ENCODE measurements around the gene SLC46A3.
"Not testable (repeated sequence)": the region's sequence is repeated elsewhere in the genome, so short reads cannot be mapped to it uniquely, and the experiment has no call there.

Gene SLC46A3

GRCh38 chr13:28699246-28699645, 19.5 kb downstream of the SLC46A3 start:
- no peak for DNase-seq
- in situ Hi-C loops (cut with HindIII; ENCODE audit: low pct_ligation_motif_present, low pct_unique_long_range_greater_than_20kb, low sequenced_read_pairs): no loop called here

GRCh38 chr13:28697441-28697840, 21.3 kb downstream of the SLC46A3 start:
- in situ Hi-C loops (cut with HindIII; ENCODE audit: low pct_ligation_motif_present, low pct_unique_long_range_greater_than_20kb, low sequenced_read_pairs): no loop called here
- DNase-seq: no peak

DNA sequence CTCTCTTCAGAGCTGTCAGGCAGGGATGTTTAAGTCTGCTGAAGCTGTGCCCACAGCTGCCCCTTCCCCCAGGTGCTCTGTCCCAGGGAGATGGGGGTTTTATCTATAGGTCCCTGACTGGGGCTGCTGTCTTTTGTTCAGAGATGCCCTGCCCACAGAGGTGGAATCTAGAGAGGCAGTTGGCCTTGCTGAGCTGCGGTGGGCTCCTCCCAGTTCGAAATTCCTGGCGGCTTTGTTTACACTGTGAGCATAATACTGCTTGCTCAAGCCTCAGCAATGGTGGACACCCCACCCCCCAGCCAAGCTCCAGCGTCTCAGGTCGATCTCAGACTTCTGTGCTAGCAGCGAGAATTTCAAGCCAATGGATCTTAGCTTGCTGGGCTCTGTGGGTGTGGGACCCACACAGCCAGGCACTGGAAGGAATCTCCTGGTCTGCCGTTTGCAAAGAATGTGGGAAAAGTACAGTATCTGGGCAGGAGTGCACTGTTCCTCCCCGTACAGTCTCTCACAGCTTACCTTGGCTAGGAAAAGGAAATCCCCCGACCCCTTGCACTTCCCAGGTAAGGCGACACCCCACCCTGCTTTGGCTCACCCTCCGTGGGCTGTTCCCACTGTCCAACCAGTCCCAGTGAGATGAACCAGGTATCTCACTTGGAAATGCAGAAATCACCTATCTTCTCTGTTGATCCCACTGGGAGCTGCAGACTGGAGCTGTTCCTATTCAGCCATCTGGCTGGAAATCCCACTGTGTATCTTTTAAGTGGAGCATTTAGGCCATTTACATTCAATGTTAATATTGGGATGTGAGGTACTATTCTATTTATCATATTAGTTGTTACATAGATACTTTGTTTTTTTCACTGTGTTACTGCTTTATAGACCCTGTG, 24.9 kb downstream of the SLC46A3 start:
- DNase-seq; in situ Hi-C loops (cut with HindIII; ENCODE audit: low pct_ligation_motif_present, low pct_unique_long_range_greater_than_20kb, low sequenced_read_pairs): not testable (repeated sequence)

- no peak for DNase-seq
- in situ Hi-C loops (cut with HindIII; ENCODE audit: low pct_ligation_motif_present, low pct_unique_long_range_greater_than_20kb, low sequenced_read_pairs): no loop called here
Observed at GRCh38 chr13:28685892-28686291, 32.9 kb downstream of the SLC46A3 start.

DNA sequence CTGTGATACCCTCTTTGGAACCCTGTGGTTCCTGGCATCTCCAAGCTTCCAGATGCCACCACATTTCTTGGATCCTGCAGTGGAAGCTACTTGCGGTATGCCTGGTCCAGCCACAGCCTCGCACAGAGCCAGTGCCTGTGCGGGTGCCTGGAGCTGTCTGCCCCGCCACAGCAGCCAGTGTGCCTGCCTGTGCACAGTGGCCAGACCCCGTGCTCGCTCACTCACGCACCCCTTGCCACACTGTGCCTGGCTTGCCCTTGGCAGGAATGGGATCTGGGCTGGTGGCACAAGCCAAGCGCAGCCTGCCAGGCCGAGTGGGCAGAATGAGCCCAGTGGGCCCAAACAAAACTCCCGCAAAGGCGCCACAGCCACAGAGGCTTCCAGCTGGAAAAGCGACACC, 33.7 kb downstream of the SLC46A3 start:
- in situ Hi-C loops (cut with HindIII; ENCODE audit: low pct_ligation_motif_present, low pct_unique_long_range_greater_than_20kb, low sequenced_read_pairs): no loop called here
- no peak for DNase-seq

DNA sequence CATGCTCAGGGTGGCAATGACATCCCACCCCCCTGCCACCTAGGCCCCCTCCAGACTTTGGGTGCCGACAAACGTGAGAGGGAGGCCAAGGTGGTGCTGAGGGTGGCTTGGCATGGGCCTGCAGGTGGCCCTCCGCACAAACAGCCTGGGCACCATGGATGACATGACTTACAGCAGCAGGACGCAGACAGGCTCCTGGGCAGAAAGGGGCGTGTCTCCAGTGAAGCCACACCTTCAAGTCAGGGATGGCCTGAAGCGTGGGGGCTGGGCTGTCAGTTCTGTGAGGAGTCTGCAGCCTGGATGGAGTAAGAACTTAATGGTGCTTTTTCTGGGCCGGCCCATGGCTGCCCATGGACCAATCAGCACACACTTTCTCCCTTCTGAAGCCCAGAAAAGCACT, 34.5 kb downstream of the SLC46A3 start:
- in situ Hi-C loops (cut with HindIII; ENCODE audit: low pct_ligation_motif_present, low pct_unique_long_range_greater_than_20kb, low sequenced_read_pairs): no loop called here
- DNase-seq: no peak

- in situ Hi-C loops (cut with HindIII; ENCODE audit: low pct_ligation_motif_present, low pct_unique_long_range_greater_than_20kb, low sequenced_read_pairs); DNase-seq: not testable (repeated sequence)
Observed at GRCh38 chr13:28683169-28683568, 35.6 kb downstream of the SLC46A3 start.

DNA sequence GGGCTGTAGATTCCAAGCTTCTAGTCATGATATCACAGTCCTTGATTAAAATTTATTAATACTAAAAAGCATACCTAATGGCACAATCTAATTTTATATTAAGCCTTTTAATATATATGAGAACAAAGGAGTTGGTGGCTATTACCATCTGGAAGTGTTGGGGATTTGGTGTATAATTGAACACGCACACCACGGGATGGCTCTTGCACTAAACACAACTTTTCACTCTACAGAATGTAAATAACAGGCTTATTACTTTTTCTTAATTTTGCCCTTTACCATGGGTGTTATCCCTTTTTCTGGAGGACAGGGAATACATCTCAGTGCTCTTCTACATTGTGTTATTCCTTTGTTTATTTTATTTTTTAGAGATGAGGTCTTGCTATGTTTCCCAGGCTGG, 38.2 kb downstream of the SLC46A3 start:
- DNase-seq: no peak
- in situ Hi-C loops (cut with HindIII; ENCODE audit: low pct_ligation_motif_present, low pct_unique_long_range_greater_than_20kb, low sequenced_read_pairs): no loop called here

DNA sequence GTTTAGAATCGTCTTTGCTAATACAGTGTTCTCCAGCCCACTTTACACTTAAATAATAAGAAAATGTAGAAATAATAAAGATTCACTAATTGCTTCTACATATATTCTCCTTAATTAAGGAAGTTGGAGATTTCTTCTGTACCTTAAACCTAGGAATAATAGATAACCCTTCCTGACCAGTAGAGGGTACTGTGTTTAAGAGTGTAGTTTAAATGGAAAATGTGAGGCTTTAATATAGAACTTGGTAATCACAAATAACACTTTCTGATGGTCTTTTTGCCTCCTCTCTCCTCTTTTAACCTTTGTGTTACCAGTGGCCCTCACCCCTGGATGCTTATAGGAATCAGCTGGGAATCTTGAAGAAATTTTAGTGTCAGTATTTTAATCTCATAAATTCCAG, 39.1 kb downstream of the SLC46A3 start:
- in situ Hi-C loops (cut with HindIII; ENCODE audit: low pct_ligation_motif_present, low pct_unique_long_range_greater_than_20kb, low sequenced_read_pairs): no loop called here

GRCh38 chr13:28678809-28679208, 40.0 kb downstream of the SLC46A3 start:
- DNase-seq: no peak
- in situ Hi-C loops (cut with HindIII; ENCODE audit: low pct_ligation_motif_present, low pct_unique_long_range_greater_than_20kb, low sequenced_read_pairs): no loop called here

More for the DNA sequence above, 39.1 kb downstream of the SLC46A3 start:
- DNase-seq: peak; percentile 29

DNA sequence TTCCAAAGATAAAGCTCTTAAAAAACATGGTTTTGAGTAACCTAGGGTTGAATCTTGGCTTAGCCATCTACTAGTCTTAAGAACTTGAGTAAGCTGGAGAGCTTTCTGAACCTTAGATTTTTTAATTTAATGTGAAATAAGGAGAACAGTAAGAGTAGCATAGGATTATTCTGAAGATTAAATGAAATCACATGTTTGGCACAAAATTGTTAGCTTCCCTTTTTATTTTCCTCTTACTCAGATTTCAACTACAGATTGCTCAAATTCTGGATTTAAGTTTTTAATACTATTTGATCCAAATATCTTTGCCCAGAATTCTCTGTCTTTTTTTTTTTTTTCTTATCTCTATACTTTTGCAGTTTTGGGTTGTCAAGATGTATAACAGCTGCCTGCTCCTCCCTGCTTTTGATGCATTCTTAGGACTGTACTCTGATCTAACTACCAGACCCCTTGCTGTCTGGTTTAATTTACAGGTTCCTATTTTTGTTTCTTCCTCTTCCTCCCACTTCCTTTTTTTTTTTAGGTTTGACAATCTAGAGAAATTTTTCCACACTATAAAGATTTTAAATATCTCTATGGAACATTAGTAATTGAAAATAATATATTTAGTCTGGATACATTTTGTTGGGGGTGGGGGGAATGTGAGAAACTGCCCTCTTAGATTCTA, 47.5 kb downstream of the SLC46A3 start:
- no peak for DNase-seq
- in situ Hi-C loops (cut with HindIII; ENCODE audit: low pct_ligation_motif_present, low pct_unique_long_range_greater_than_20kb, low sequenced_read_pairs): no loop called here

GRCh38 chr13:28666897-28667488, 51.8 kb downstream of the SLC46A3 start:
- in situ Hi-C loops (cut with HindIII; ENCODE audit: low pct_ligation_motif_present, low pct_unique_long_range_greater_than_20kb, low sequenced_read_pairs): no loop called here
- DNase-seq: no peak

- DNase-seq: peak; percentile 65
- in situ Hi-C loops (cut with HindIII; ENCODE audit: low pct_ligation_motif_present, low pct_unique_long_range_greater_than_20kb, low sequenced_read_pairs): no loop called here
Observed at GRCh38 chr13:28659621-28659970, 59.2 kb downstream of the SLC46A3 start.

DNA sequence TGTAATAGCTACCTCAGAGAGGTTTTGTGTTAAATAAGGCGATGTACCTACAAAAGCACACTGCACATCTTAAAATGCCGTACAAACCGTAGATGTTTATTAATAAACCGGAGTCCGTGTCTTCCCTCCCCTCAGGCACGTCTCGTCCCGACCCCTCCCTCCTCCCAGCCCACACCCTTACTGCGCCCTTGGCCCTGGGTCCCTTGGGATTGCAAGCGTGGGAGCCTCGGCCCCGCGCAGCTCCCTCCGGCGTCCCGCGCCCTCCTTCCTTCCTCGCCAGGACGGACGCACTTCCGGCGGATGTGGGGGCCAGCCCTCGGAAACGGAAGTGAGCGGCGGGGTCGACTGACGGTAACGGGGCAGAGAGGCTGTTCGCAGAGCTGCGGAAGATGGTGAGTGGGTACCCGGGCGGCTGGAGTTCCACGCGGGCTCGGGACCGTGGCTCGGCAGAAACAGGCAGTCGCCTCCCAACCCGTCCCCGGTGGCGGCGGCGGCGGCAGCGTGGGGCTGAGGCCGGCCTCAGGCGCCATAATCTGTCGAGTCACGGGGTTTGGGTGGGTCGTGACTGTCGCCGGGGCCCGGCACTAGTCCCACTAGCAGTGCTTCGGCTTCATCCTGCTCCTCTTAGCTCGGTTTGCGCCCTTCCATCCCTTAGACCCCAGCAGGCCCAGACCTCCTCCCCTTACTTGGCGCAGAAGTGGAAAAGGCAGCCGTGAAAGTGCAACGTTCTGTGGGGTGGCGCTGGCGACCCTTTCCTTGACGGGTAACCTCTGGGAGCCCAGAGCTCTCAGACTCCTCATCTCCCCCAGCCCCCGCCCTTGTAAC, 59.8 kb downstream of the SLC46A3 start, which contains the start of gene POMP:
Gene POMP, plus strand, starts transcription at position 335 of the 825 bp plus-strand sequence. Its CDS starts 55 bp downstream, at position 390.
- peak; percentile 89 for DNase-seq
- in situ Hi-C loops (cut with HindIII; ENCODE audit: low pct_ligation_motif_present, low pct_unique_long_range_greater_than_20kb, low sequenced_read_pairs): no loop called here

DNA sequence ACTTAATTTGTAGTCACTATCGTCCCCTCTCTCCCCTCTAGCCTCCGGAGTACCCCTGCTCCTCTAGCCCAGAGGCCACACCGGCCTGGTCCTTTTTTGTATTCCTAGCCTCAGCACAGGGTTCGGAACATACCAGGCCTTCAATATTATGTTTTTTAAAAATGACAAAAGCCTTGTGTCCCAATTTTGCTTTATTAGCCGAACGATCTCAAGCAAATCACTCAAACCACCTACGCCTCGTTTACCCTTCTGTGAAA, 60.3 kb downstream of the SLC46A3 start:
- DNase-seq: no peak
- in situ Hi-C loops (cut with HindIII; ENCODE audit: low pct_ligation_motif_present, low pct_unique_long_range_greater_than_20kb, low sequenced_read_pairs): no loop called here

- in situ Hi-C loops (cut with HindIII; ENCODE audit: low pct_ligation_motif_present, low pct_unique_long_range_greater_than_20kb, low sequenced_read_pairs): no loop called here
- DNase-seq: peak; percentile 4
Observed at GRCh38 chr13:28657784-28658538, 60.8 kb downstream of the SLC46A3 start.

DNA sequence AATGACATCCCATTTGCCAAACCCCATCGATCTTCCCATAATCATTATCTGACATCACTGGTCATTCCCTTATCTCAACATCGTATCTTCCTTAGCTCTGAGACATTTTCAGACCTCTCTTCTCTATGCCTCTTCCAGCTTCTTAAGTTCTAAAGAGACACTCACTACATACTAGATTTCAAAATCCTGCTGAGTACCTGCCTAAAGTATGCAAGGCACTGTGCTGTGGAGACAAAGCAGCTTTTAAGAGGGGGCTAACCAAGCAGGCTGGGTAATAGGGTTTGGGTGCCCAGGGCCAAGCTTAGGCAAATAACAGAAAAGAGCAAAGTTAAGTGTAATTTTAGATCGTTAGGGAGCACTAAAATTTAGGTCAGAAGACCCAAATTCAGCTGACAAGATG, 63.2 kb downstream of the SLC46A3 start:
- in situ Hi-C loops (cut with HindIII; ENCODE audit: low pct_ligation_motif_present, low pct_unique_long_range_greater_than_20kb, low sequenced_read_pairs): no loop called here
- no peak for DNase-seq

DNA sequence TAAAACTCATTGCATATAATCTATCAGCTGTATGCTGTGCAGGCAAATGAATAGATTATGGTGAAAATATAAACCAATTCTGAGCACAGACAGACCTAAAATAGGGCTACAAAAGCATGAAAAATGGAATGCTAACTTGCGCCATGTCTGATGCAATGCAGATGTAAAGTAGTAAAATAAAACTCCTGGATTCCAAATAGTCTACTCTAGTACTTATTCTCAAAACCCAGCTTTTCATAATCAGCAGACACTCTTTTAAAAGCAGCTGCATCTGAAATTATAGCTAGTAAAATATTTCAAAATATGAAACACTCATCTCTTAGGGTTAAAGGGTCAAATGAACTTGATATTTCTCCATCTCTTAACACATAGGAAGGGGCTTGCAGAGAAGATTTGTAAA, 64.5 kb downstream of the SLC46A3 start:
- DNase-seq: no peak
- in situ Hi-C loops (cut with HindIII; ENCODE audit: low pct_ligation_motif_present, low pct_unique_long_range_greater_than_20kb, low sequenced_read_pairs): no loop called here

All from ACHN (cell line).